Smooth muscle cell (in vitro differentiated cells): Measurements from ENCODE around the gene HMBS. TPM values are rescaled to one million over a fixed set of nuclear protein-coding genes. Genes with fewer than 3 reads are reported as not detected.

Experiments used
- DNase-seq: peaks from one replicate; lab custom pipeline; 2025; ENCODE audit not compliant: unreplicated experiment; lab: John Stamatoyannopoulos, UW
- H2AFZ ChIP-seq: fragments of 200-600 bp; sonication (generic); 2 replicates; pipeline ENCODE4 v1.6.0; 2016; ENCODE audit warnings: antibody characterized with exemption, low read depth, mild to moderate bottlenecking
- H3F3A ChIP-seq: fragments of 200-600 bp; sonication (generic); 2 replicates; pipeline ENCODE4 v1.6.0; 2017; ENCODE audit warnings: antibody characterized with exemption, low read depth
- H3K27ac ChIP-seq: fragments of 200-600 bp; sonication (generic); 2 replicates; pipeline ENCODE4 v1.5.1; 2016; ENCODE audit warnings: low read depth, mild to moderate bottlenecking
- H3K27me3 ChIP-seq: fragments of 200-600 bp; sonication (generic); 2 replicates; pipeline ENCODE4 v1.6.1; 2016; ENCODE audit warnings: low read depth, mild to moderate bottlenecking
- H3K36me3 ChIP-seq: fragments of 200-600 bp; sonication (generic); 2 replicates; pipeline ENCODE4 v1.5.1; 2016; ENCODE audit warnings: low read depth
- H3K4me1 ChIP-seq: fragments of 200-600 bp; sonication (generic); 2 replicates; pipeline ENCODE4 v1.5.1; 2016; ENCODE audit warnings: low read depth
- H3K4me2 ChIP-seq: fragments of 200-600 bp; sonication (generic); 2 replicates; pipeline ENCODE4 v1.6.0; 2016; ENCODE audit warnings: mild to moderate bottlenecking
- H3K4me3 ChIP-seq: fragments of 200-600 bp; sonication (generic); 2 replicates; pipeline ENCODE4 v1.5.1; 2016; ENCODE audit warnings: mild to moderate bottlenecking
- H3K79me2 ChIP-seq: fragments of 200-600 bp; sonication (generic); 2 replicates; pipeline ENCODE4 v1.6.0; 2016; ENCODE audit warnings: low read depth, mild to moderate bottlenecking
- H3K9ac ChIP-seq: fragments of 200-600 bp; sonication (generic); 2 replicates; pipeline ENCODE4 v1.6.0; 2016; ENCODE audit warnings: low read depth
- H3K9me3 ChIP-seq: fragments of 200-600 bp; sonication (generic); replicated peaks from 2 replicates; pipeline ENCODE4 v1.5.1; 2016; ENCODE audit warnings: low read depth
- H4K20me1 ChIP-seq: fragments of 200-600 bp; sonication (generic); 2 replicates; pipeline ENCODE4 v1.6.0; 2016; ENCODE audit warnings: low read depth
- WGBS: methylation state at CpG from one replicate; pipeline ENCODE4 v1.1.7; 2016; ENCODE audit warnings: low lambda C conversion rate; 5-methylcytosine and 5-hydroxymethylcytosine counted together
- polyA plus RNA-seq: library from polyadenylated mRNA; unstranded; fragments of >200 nt; fragmentation: Nextera tagmentation; extraction: Ambion mirVana; gene quantifications from 2 replicates; pipeline ENCODE4 v1.2.1, GENCODE V29; 2016
- total RNA-seq: library from RNA; depleted of rRNA; stranded (reverse); fragments of >200 nt; gene quantifications from 2 replicates; pipeline ENCODE4 v1.2.3, GENCODE V29; 2014
- TF ChIP-seq, protein P1 (sequence below): fragments of 200-600 bp; sonication (generic); IDR thresholded peaks from 2 replicates; pipeline ENCODE4 v1.5.1; 2017; ENCODE audit warnings: borderline replicate concordance, mild to moderate bottlenecking, antibody characterized with exemption; ENCODE audit not compliant: insufficient read depth, poor library complexity, severe bottlenecking

The HMBS gene
- total and polyA plus RNA-seq, 2 experiments from 2014 or later = 33.7 to 43.4 TPM

DNA sequence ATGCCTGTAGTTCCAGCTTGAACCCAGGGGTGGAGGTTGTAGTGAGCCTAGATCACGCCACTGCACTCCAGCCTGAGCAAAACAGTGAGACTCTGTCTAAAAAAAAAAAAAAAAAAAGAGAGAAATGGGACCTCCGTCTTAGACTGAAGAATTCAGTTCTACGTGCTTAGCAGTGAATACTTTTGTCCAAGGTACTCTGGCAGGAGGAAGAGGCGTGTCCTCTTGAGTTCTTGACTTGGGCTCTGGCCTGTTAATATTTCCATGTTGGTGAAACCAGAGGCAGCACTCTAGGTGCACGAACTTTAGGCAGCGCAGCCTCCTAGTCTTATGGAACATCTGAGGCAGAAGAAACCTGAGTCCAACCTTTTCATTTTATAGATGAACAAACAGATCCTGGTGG is 2.4 kb downstream of the HMBS start:
- Histone ChIP-seq H3F3A (no peaks in the 10 kb centered on the region), H3K9me3 (no peaks in the 10 kb centered on the region), H3K36me3 (no peaks in the 10 kb centered on the region), H3K27me3 (no peaks in the 10 kb centered on the region), H2AFZ (no peak overlapping the region), H3K4me2 (no peak overlapping the region), H3K4me3 (no peak overlapping the region), H4K20me1 (no peaks in the 10 kb centered on the region), H3K4me1 (peaks cover 10% of the 10 kb centered on the region), H3K9ac (no peak overlapping the region), H3K27ac (no peak overlapping the region), H3K79me2 (peaks cover 22% of the 10 kb centered on the region)
- 98% methylated on average over 6 of the region's 6 CpGs for WGBS
- TF ChIP-seq, protein P1, sequence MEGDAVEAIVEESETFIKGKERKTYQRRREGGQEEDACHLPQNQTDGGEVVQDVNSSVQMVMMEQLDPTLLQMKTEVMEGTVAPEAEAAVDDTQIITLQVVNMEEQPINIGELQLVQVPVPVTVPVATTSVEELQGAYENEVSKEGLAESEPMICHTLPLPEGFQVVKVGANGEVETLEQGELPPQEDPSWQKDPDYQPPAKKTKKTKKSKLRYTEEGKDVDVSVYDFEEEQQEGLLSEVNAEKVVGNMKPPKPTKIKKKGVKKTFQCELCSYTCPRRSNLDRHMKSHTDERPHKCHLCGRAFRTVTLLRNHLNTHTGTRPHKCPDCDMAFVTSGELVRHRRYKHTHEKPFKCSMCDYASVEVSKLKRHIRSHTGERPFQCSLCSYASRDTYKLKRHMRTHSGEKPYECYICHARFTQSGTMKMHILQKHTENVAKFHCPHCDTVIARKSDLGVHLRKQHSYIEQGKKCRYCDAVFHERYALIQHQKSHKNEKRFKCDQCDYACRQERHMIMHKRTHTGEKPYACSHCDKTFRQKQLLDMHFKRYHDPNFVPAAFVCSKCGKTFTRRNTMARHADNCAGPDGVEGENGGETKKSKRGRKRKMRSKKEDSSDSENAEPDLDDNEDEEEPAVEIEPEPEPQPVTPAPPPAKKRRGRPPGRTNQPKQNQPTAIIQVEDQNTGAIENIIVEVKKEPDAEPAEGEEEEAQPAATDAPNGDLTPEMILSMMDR = no peak
- DNase-seq = no peak

DNA sequence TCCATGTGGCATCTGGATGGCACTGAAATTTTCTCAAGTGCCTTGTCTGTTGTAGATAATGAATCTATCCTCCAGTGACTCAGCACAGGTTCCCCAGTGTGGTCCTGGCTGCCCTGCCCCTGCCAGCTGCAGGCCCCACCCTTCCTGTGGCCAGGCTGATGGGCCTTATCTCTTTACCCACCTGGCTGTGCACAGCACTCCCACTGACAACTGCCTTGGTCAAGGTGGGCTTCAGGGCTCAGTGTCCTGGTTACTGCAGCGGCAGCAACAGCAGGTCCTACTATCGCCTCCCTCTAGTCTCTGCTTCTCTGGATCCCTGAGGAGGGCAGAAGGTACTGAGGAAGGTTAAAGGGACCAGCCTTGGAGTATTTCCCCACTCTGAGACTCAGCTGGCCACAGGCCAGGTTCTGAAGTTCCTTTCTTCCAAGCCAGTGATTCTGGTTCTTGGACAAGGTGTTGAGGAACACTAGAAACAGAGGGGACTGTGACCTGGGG is 3.1 kb downstream of the HMBS start:
- H3K36me3 ChIP-seq = no peaks in the 10 kb centered on the region
- H3K9ac ChIP-seq = no peak overlapping the region
- no peak overlapping the region for H2AFZ ChIP-seq
- no peak overlapping the region for H3K4me2 ChIP-seq
- no peak for DNase-seq
- H4K20me1 ChIP-seq = peaks cover under 1% of the 10 kb centered on the region
- H3F3A ChIP-seq = no peaks in the 10 kb centered on the region
- H3K79me2 ChIP-seq = peaks cover 29% of the 10 kb centered on the region
- TF ChIP-seq, protein P1 = no peak
- peaks cover 10% of the 10 kb centered on the region for H3K4me1 ChIP-seq
- no peak overlapping the region for H3K4me3 ChIP-seq
- H3K27ac ChIP-seq = no peak overlapping the region
- 100% methylated on average over 2 of the region's 2 CpGs for WGBS
- H3K9me3 ChIP-seq = no peaks in the 10 kb centered on the region
- H3K27me3 ChIP-seq = no peaks in the 10 kb centered on the region

DNA sequence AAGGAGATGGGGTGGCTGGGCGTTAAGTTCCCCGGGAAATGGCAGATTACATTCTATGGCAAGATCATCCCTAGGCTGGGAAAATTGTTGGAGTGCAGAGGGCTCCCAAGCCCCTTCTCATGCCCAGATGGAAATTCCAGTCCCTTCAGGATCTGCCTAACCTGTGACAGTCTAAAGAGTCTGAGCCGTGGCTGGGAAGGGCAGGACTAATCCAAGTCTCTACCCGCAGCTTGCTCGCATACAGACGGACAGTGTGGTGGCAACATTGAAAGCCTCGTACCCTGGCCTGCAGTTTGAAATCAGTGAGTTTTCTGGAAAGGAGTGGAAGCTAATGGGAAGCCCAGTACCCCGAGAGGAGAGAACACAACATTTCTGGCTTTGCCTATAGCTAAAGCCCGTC is 3.7 kb downstream of the HMBS start:
- Histone ChIP-seq H3K27ac (no peak overlapping the region), H4K20me1 (peaks cover 7% of the 10 kb centered on the region), H3K4me2 (no peak overlapping the region), H3K27me3 (no peaks in the 10 kb centered on the region), H3F3A (no peaks in the 10 kb centered on the region), H3K4me1 (peaks cover 15% of the 10 kb centered on the region), H3K36me3 (no peaks in the 10 kb centered on the region), H3K4me3 (no peak overlapping the region), H2AFZ (no peak overlapping the region), H3K79me2 (peaks cover 35% of the 10 kb centered on the region), H3K9me3 (no peaks in the 10 kb centered on the region), H3K9ac (no peak overlapping the region)
- DNase-seq = no peak
- TF ChIP-seq, protein P1 = no peak
- WGBS = 90% methylated on average over 9 of the region's 9 CpGs

DNA sequence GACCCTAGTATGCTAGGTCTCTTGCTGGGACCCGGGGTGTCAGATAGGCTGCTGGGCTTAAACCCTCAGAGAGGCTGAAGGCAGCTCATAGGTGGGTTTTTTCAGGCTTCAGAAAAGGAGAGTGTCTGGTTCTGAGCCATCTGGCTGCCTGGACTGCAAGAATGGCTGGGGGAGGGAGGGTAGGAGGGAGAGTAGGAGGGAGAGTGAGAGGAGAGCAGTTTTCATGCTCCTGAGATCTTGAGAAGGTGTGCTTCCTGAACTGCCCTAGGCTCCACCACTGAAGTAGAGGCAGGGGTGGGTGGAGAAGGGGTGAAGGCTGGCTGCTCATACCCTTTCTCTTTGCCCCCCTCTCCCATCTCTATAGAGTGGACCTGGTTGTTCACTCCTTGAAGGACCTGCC is 4.6 kb downstream of the HMBS start:
- H3K4me2 ChIP-seq = no peak overlapping the region
- TF ChIP-seq, protein P1 = no peak
- peaks cover 10% of the 10 kb centered on the region for H4K20me1 ChIP-seq
- H3K4me3 ChIP-seq = no peak overlapping the region
- H3K79me2 ChIP-seq = peaks cover 44% of the 10 kb centered on the region
- no peaks in the 10 kb centered on the region for H3K27me3 ChIP-seq
- H3K36me3 ChIP-seq = no peaks in the 10 kb centered on the region
- 92% methylated on average over 1 of the region's 1 CpG for WGBS
- H3K27ac ChIP-seq = no peak overlapping the region
- peaks cover 14% of the 10 kb centered on the region for H3K4me1 ChIP-seq
- peaks cover 5% of the 10 kb centered on the region for H3F3A ChIP-seq
- H3K9ac ChIP-seq = no peak overlapping the region
- no peak overlapping the region for H2AFZ ChIP-seq
- H3K9me3 ChIP-seq = no peaks in the 10 kb centered on the region
- DNase-seq = no peak
